ENCODE measurements around the gene NENF.
"Not testable (repeated sequence)": the region's sequence is repeated elsewhere in the genome, so short reads cannot be mapped to it uniquely, and the experiment has no call there.

The NENF gene

GRCh38 chr1:212432661-212433576, at the start of gene NENF:
NENF (plus strand) TSS chr1:212432920; CDS start chr1:212432944, 24 bp downstream.
- DNase-seq = peak; percentile 29 to 53

DNA sequence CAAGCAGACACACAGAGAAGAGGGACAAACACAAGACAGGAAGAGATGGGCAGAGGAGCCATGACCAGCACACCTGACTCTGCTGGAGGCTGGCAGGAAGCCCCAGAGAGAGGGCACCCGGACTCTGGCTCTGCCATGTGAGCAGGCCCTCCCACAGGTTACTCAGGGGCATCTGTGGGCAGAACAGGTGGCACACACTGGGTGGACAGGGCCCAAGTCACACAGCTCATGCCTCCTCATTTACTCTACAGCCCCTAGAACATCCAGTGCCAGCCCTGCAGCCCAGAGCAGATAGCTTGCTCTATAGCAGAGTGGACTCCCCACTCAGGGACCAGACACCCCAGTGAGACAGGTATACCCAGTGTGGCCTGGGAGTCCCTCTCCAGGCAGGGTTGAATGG, 46.7 kb upstream of the NENF start:
- no peak for DNase-seq

DNA sequence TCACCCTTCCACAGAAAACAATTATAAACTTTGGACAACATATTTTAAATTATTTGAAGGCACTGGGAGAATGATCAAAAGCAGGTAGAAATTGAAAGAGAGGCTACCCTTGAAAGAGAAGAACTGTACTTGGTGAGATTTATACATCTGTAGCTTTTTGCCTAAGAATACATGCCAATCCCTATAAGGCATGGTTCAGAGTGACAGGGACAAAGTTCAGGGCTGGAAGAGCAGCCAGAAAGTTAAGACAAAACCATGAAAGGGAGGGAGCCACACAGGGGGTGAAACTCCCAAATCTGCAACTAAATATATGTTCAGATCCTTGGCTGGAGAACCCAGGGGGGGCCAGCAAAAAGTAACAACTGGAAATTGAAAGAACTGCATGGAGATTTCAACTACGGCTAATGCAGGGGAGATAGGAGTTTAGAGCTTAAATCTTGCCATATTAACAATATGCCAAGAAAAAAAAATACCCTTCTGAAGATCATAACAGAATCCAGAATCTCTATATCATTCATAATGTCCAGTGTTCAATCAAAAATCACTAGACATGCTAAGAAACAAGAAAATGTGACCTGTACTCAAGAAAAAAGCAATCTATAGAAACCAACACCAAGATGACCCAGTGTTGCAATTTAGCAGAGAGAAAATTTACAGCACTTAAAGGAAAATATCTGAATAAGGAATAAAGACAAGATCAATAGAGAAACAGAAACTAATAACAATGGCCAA, 43.6 kb upstream of the NENF start:
- DNase-seq = no peak

DNA sequence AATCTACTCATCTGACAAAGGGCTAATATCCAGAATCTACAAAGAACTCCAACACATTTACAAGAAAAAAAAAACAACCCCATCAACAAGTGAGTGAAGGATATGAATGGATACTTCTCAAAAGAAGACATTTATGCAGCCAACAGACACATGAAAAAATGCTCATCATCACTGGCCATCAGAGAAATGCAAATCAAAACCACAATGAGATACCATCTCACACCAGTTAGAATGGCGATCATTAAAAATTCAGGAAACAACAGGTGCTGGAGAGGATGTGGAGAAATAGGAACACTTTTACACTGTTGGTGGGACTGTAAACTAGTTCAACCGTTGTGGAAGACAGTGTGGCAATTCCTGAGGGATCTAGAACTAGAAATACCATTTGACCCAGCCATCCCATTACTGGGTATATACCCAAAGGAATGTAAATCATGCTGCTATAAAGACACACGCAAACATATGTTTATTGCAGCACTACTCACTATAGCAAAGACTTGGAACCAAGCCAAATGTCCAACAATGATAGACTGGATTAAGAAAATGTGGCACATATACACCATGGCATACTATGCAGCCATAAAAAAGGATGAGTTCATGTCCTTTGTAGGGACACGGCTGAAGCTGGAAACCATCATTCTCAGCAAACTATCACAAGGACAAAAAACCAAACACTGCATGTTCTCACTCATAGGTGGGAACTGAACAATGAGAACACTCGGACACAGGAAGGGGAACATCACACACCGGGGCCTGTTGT, 36.9 kb upstream of the NENF start:
- not testable (repeated sequence) for DNase-seq

DNA sequence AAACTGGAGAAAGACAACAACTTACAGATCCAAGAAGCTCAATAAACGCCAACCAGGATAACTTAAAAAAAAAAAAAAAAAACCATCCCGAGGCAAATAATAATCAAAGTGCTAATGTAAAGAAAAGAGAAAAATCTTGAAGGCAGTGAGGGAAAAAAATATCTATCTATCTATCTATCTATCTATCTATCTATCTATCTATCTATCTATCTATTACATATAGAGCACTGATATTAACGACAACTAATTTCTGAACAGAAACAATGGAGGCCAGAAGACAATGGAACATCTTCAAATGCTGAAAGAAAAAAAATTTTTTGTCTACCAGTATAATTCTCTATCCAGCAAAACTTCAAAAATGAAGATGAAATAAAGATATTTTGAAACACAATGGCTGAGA, 36.1 kb upstream of the NENF start:
- no peak for DNase-seq

GRCh38 chr1:212397171-212397570, 35.5 kb upstream of the NENF start:
- no peak for DNase-seq

- DNase-seq = no peak
These were observed 31.7 kb upstream of the NENF start for GRCh38 chr1:212401042-212401441.

DNA sequence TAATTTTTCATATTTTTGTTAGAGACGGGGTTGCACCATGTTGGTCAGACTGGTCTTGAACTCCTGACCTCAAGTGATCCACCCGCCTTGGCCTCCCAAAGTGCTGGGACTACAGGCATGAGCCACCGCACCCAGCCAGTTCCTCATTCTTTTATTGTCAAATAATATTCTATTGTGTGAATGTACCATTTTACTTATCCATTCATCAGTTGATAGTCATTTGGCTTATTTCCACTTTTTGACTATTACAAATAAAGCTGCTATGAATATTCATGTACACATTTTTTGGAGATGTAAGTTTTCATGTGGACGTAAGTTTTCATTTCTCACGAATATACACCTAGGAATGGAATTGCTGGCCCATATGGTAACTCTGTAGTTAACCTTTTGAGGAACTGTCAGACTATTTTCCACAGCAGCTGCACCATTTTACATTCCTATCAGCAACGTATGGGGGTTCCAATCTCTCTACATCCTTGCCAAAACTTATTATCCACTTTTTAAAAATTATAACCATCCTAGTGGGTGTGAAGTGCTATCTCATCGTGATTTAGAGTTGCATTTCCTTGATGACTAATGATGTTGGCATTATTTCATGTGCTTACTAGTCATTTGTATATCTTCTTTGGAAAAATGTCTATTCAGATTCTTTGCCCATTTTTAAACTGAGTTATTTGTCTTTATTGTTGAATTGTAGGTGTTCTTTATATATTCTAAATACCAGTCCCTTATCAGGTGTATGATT, 30.7 kb upstream of the NENF start:
- no peak for DNase-seq

DNA sequence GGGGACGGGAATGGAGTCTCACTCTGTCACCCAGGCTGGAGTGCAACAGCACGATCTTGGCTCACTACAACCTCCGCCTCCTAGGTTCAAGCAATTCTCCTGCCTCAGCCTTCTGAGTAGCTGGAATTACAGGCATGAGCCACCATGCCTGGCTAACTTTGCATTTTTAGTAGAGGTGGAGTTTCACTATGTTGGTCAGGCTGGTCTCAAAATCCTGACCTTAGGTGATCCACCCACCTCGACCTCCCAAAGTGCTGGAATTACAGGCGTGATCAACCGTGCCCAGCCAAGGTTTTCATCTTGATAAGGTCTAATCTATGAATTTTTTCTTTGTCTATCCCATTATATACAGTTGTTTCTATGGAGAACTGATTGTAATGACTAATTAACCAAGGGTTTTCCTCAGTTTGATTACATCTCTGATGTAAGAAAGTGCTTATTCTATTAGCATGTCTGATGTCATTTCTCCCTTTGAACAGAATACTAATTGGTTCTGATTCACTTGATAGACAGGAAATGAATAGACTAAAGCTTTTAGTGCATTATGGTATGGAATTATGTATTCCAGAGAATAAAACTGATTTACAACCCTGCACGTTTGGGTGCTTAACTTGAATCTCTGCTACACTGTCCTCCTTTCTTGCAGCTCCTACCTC, 29.9 kb upstream of the NENF start:
- no peak for DNase-seq

DNA sequence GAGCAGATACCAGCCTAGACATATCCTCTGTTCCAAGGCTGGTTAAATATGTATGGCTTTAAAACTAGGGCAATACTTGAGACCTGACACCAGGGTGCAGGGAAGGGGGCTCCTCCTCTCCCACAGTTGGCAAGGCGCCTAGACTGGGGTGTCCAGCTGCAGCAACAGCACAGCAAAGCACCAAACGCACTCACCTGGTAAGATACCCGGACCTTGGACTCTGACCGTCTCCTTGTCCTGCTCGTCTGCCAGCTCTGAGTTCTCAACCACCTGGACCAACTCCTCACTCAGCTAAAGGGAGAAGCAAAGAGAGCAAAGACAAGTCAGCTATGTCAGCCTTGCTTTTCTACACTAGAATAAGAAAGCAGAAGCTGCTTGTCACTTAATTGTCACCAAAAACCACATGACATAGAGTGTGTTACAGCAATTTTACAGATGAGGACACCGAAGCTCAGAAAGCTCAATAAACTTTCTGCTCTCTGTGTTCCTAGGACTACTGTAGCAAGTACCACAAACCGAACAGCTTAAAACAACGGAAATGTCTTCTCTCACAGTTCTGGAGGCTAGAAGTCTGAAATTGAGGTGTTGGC, 22.4 kb upstream of the NENF start:
- no peak for DNase-seq

GRCh38 chr1:212412374-212412773, 20.3 kb upstream of the NENF start:
- no peak for DNase-seq

- no peak for DNase-seq
These were observed 18.8 kb upstream of the NENF start for GRCh38 chr1:212413902-212414327.

GRCh38 chr1:212414328-212415106, 18.2 kb upstream of the NENF start, which contains the start of gene PACC1:
PACC1 (minus strand) TSS chr1:212414886; CDS start chr1:212414757, 129 bp downstream.
- DNase-seq = peak; percentile 75 to 95

GRCh38 chr1:212415107-212415841, 17.4 kb upstream of the NENF start:
- no peak for DNase-seq

DNA sequence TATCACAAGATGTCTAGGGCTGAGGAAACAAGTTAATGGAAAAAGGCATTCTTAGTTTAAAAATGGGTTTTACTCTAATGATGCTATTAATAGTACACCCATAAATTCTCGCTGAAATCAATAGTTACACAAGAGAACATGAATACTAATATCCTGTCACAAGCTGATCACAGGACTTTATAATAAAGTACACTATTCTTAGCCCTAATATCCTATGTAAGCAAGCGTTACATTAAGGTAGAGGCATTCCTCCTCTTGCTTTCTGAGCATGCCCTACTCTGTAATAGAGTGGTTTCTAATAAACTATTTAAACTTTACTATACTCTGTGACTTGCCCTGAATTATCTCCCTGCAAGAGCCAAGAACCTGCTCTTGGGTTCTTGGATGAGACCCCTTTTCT, 11.6 kb upstream of the NENF start:
- no peak for DNase-seq

DNA sequence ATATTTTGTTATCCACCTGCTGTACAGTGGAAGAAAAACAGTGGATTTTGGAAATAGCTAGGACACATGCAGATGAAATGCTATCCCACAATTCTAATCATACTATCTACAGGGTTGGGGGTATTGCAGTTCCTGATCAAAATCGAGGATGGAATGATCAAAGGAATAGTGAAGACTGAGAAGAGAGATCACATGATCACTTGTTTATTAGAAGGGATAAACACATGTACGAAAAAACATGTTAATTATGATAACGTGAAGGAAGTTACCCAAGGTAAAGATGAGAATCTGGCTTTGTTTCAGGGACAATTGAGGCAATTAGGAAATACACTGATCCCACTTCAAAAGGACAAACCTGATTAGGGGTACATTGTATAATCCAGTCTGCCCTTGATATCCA, 8.8 kb upstream of the NENF start:
- DNase-seq = no peak

DNA sequence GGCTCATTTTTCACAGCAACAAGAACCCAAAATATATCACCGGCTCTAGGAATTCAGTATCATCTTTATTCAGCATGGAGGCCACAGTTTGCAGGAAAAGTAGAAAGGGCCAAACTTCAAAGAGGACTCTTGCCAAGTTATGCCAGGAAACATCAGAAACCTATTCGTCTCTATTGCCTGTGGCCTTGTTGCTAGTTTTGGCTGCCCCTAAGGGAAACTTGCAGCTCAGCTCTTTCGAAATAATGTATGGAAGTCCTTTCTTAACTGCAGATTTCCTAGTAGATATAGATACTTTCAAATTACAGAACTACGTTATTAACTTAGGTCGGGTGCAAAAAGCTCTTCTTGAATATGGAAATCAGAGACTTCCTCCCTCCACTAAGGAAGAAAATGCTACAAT, 4.2 kb upstream of the NENF start:
- DNase-seq = no peak

DNA sequence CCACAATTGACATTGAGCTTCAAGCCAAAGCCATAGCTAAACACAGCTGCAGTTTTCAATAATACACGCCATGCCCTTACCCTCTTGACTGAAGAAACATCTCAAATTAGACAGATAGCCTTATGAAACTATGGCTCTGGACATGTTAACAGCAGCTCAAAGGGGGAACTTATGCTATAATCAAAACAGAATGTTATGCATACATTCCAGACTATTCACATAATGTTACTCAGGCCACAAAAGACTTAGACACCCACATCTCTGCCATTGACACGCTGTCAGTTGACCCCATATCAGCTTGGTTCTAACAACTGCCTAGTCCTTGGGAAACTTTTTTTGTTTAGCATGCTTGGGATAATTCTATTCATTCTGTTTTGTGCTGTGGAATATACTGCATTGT, 2.3 kb upstream of the NENF start:
- no peak for DNase-seq

- DNase-seq = no peak
These were observed 1.7 kb upstream of the NENF start for GRCh38 chr1:212430955-212431394.

DNA sequence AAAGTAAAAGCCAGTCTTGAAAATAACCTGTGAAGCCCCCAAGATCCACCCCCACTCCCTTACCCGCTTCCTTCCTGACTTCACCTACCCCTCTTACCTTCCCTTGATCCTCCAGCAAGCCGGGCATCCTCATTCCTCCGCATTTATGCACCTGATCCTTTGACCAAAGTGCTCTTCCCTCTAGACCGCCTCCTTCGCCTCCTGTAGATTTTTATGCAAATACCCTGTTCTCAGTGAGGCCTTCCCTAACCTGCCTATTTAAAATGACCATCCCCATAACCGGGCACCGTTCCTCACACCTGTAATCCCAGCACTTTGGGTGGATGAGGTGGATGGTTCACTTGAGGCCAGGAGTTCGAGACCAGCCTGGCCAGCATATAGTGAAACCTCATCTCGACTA, 1.1 kb upstream of the NENF start:
- DNase-seq = no peak
